Stimulated activated CD8-positive, alpha-beta memory T cell treated with anti-CD3 and anti-CD28 coated beads, Interleukin-7, amount 100 ng/mL, for 1 hour (primary cell): ENCODE measurements around the gene CHKB.
"Not testable (repeated sequence)": the region's sequence is repeated elsewhere in the genome, so short reads cannot be mapped to it uniquely, and the experiment has no call there.

Source experiments
- DNase-seq, 2 donors: peaks; one replicate each; pipeline ENCODE4 v3.0.0-alpha.2; 2020; ENCODE audit warnings: low read depth in 2 of 2

Gene CHKB

GRCh38 chr22:50582493-50583293 lies at the start of gene CHKB:
Gene CHKB, minus strand, starts transcription at chr22:50582849. Its CDS starts 68 bp downstream, at chr22:50582781.
- DNase-seq = peak; percentile 94 to 95

- DNase-seq = no peak
Measured at GRCh38 chr22:50630376-50630775, 47.7 kb upstream of the CHKB start.

GRCh38 chr22:50628543-50629134 lies 46.0 kb upstream of the CHKB start:
- no peak for DNase-seq

- peak; percentile 41 to 51 for DNase-seq
Measured at GRCh38 chr22:50627642-50628542, 45.2 kb upstream of the CHKB start, which contains the start of gene ARSA. Gene ARSA, minus strand, starts transcription at chr22:50628152. Its CDS starts 373 bp downstream, at chr22:50627779.

GRCh38 chr22:50626850-50627641 lies 44.4 kb upstream of the CHKB start:
- no peak for DNase-seq

- no peak for DNase-seq
Measured at GRCh38 chr22:50626314-50626849, 43.7 kb upstream of the CHKB start.

GRCh38 chr22:50625568-50626313 lies 43.1 kb upstream of the CHKB start:
- DNase-seq = no peak

GRCh38 chr22:50625131-50625567 lies 42.5 kb upstream of the CHKB start:
- no peak for DNase-seq

GRCh38 chr22:50624347-50625130 lies 41.9 kb upstream of the CHKB start:
- no peak for DNase-seq

GRCh38 chr22:50622723-50623327 lies 40.2 kb upstream of the CHKB start:
- DNase-seq = no peak

GRCh38 chr22:50621948-50622722 lies 39.5 kb upstream of the CHKB start:
- no peak for DNase-seq

GRCh38 chr22:50621356-50621880 lies 38.8 kb upstream of the CHKB start:
- DNase-seq = no peak

GRCh38 chr22:50620593-50621355 lies 38.1 kb upstream of the CHKB start:
- no peak for DNase-seq

- DNase-seq = not testable (repeated sequence)
Measured at GRCh38 chr22:50614296-50614695, 31.6 kb upstream of the CHKB start.

- DNase-seq = no peak
Measured at GRCh38 chr22:50613291-50613981, 30.8 kb upstream of the CHKB start.

- no peak for DNase-seq
Measured at GRCh38 chr22:50612528-50613221, 30.0 kb upstream of the CHKB start.
